GM13977 (cell line): Measurements from ENCODE around the gene PLA2G3.
"Not testable (repeated sequence)": the region's sequence is repeated elsewhere in the genome, so short reads cannot be mapped to it uniquely, and the experiment has no call there.

Source experiments
- DNase-seq: peaks from one replicate; pipeline ENCODE4 v3.0.0; 2012; ENCODE audit warnings: low spot score
- in situ Hi-C: fragments of 300-500 bp; cut with MboI; formaldehyde crosslinking; loops from one replicate; pipeline ENCODE4 v1.12.0; 2022; ENCODE audit warnings: low sequenced_read_pairs, low pct_unique_long_range_greater_than_20kb, mixed read lengths, inconsistent platforms; ENCODE audit not compliant: unreplicated experiment
- TF ChIP-seq, protein P1 (sequence below): IDR thresholded peaks from 2 replicates; pipeline ENCODE4 v1.5.1; 2012; ENCODE audit warnings: mild to moderate bottlenecking, control low read depth; ENCODE audit not compliant: insufficient read depth; ENCODE audit errors: extremely low read depth, missing control alignments

The PLA2G3 gene

DNA sequence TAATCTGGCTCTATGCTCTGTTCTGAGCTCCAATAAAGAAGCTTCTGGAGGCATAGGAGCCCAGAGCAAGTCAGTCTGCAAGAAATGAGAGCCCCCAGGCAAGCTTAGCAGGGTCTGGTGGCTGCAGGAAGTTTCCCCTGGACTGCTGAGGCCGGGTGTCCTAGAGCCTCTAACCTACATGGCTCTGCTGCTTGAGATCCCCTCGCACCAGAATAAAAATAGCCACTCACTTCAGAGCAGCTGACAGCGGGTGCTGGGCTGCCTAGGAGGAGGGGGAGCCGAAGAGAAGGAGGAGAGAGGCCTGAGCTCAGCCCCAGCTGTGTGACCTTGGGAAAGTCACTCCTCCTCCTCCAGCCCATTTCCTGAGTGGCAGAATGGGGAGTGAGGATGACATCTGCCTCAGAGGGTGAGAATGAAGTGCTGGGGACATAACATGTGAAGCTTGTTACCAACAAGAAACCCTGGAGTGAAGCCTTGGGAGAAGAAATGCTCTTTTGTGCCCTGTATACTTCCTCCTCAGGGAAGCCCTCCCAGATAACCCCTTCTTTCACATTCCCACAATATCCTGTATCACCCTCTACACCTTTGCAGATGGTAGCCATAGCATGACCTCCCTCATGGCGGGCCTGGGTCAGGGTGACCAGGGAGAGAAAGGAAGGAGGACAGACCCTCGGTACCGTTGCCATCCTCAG lies 21.1 kb downstream of the PLA2G3 start:
- in situ Hi-C loops: no loop called here
- no peak for DNase-seq
- TF ChIP-seq, protein P1, sequence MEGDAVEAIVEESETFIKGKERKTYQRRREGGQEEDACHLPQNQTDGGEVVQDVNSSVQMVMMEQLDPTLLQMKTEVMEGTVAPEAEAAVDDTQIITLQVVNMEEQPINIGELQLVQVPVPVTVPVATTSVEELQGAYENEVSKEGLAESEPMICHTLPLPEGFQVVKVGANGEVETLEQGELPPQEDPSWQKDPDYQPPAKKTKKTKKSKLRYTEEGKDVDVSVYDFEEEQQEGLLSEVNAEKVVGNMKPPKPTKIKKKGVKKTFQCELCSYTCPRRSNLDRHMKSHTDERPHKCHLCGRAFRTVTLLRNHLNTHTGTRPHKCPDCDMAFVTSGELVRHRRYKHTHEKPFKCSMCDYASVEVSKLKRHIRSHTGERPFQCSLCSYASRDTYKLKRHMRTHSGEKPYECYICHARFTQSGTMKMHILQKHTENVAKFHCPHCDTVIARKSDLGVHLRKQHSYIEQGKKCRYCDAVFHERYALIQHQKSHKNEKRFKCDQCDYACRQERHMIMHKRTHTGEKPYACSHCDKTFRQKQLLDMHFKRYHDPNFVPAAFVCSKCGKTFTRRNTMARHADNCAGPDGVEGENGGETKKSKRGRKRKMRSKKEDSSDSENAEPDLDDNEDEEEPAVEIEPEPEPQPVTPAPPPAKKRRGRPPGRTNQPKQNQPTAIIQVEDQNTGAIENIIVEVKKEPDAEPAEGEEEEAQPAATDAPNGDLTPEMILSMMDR: no peak

DNA sequence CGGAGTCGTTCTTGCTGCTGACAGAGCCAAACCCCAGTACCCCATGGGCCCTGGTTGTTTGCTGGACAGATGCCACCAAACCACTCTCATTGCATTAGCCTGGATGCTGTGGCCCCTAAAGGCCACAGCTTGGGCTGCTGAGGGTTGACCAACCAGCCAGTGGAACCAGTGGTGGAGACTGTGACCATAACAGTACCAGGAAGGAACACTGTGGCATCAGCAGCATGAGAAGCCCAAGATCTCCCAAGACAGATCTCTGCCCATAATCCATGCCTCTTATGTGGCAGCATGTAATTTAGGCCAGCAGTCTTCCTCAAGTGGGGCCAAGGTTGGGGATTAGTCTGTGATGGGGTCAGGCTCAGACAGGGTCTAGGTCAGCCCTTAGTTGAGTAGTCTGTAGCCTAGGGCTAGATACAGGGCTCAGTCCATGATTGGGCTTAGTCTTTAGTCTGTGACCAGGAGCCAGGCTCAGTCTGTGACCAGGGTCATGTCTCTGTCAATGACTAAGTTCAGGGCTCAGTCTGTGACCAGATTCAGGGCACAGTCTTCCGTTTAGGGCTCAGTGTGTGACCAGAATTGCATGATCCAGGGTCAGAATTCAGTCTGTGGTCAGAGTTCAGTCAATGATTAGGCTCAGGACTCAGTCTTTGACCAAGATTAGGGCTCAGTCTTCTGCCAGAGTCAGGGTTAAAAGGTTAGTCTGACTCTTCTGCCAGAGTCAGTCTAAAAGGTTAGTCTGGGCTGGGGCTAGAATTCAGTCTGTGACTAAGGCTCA lies 22.1 kb downstream of the PLA2G3 start:
- DNase-seq: no peak
- in situ Hi-C loops: no loop called here
- TF ChIP-seq, protein P1: no peak

DNA sequence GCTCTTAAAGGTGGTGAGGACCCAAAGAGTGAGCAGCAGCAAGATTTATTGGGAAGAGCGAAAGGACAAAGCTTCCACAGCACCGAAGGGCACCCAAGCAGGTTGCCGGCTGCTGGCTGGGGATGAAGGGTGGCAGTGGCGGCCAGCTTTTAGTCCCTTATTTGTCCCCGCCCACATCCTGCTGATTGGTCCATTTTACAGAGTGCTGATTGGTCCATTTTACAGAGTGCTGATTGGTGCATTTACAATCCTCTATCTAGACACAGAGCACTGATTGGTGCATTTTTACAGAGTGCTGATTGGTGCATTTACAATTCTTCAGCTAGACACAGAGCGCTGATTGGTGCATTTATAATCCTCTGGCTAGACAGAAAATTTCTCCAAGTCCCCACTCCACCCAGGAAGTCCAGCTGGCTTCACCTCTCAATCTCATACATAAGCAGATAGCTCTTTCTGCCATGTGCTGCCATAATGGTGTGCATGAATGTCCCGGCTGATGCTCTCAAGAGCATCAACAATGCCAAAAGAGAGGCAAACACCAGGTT lies 27.7 kb downstream of the PLA2G3 start:
- DNase-seq, in situ Hi-C loops: not testable (repeated sequence)

DNA sequence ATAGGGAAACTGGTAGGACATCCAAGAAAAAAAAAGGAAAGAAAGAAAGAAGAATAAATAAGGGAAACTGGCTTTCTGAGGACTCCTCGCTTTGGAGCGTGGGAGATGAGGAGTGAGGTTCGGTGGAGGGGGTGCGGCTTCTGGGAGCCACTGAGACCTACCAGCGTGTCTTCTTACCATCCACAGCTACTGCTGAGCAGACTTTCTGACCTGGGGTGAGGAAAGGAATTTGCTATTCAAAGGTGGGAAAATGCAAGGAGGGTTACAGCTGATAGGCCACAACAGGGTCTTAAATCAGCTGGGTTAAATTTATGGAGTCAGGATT lies 32.5 kb downstream of the PLA2G3 start:
- in situ Hi-C loops: no loop called here
- TF ChIP-seq, protein P1: no peak

DNA sequence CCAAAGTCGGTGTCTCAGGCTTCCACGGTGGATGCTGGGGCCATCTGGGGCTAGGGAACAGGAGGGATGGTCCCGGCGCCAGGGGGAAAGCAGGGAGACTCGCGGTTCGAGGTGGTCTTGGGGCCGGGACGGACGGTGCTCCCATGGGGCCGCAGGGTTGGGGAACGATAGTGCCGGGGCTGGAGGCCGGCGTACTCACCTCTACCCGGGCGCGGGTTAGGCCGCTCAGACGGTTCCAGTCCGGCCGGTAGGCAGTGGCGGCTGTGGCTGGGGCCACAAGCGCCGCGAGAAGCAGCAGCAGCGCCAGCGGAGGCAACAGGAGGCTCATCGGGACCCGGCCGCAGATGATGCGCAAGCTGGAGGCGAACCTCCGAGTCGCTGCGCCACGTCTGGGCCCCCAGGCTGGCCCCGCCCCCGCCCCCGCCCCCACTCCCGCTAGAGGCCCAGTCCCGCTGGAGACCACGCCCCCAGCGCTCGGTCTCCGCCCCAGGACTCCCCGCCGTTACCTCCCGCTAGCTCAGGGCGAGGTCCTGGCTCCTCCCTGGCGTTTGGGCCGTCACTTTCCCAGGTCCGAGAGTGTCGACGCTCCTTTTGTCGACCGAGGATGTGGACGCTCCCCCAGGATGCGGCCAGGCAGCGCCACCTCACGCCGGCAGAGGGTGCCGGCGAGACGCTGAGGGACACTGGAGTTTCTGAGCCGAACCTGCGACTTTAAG lies 33.0 kb downstream of the PLA2G3 start, which contains the start of gene SELENOM:
Gene SELENOM (minus strand): TSS at position 391 of the 716 bp plus-strand sequence. CDS start 63 bp downstream, at position 328.
- TF ChIP-seq, protein P1: peak; percentile 85
- in situ Hi-C loops: no loop called here

More for the DNA sequence above, 32.5 kb downstream of the PLA2G3 start:
- DNase-seq: no peak

DNA sequence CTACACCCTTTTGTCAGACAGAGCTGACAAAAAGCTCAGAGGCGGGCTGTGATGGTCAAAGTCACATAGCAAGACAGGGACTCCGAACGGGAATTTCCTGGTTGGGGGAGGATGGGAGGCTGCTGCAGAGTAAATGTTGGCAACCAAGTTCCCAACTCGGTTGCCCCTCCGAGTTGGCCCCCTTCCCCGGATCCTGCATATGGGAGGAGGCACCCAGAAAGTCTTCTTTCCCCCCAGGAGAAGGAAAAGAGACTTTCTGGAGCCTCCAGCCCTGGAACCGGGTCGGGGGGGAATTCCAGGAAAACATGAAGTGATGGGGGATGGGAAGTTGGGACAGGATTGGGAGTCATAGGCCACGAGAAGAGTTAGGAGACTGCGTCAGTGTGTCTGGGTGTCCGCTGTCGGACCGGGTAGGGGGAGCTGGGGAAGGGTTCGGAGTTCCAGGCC lies 33.6 kb downstream of the PLA2G3 start:
- TF ChIP-seq, protein P1: no peak
- no peak for DNase-seq
- in situ Hi-C loops: no loop called here

More for the DNA sequence above, 33.0 kb downstream of the PLA2G3 start, which contains the start of gene SELENOM:
- DNase-seq: peak; percentile 98
